Activated CD4-positive, alpha-beta T cell treated with anti-CD3 and anti-CD28 coated beads for 1 hour (primary cell): ENCODE results near the gene ARHGAP42.

Experiments used
- DNase-seq: peaks from one replicate; pipeline ENCODE4 v3.0.0-alpha.2; 2020

ARHGAP42 gene

GRCh38 chr11:100808904-100809491 lies 121.9 kb downstream of the ARHGAP42 start:
- DNase-seq: no peak

DNA sequence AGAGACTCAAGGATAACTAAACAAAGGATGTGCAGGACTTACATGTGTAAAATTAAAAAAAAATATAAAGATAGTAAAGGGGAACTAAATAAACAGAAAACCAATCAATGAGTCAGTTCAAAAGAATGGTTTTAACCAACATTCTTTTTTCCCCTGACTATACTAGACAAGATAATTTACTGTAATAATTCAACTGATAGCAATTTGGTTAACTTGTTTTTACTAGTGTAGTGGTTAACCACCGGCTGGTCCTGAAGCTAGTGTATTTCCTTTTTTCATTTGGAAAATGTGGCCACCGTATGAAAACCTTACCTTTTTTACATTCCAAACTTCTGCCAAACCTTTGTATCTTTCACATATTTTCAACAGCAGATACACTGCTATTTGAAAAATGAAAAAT lies 123.1 kb downstream of the ARHGAP42 start:
- no peak for DNase-seq

DNA sequence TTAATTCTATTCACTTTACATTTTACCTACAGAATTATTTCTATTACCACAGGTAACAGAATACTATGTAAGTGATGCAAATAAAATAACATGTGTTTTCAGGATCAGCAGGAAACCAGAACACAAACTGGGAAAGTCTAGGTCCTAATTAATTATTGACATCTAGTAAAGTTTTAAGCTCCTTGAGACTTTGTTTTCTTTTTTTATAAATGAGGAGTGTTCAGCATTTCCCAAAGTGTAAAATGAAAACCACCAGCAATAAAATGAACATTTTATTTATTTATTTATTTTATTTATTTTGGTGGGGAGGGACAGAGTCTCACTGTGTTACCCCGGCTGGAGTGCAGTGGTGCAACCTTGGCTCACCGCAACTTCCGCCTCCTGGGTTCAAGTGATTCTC lies 123.6 kb downstream of the ARHGAP42 start:
- no peak for DNase-seq

DNA sequence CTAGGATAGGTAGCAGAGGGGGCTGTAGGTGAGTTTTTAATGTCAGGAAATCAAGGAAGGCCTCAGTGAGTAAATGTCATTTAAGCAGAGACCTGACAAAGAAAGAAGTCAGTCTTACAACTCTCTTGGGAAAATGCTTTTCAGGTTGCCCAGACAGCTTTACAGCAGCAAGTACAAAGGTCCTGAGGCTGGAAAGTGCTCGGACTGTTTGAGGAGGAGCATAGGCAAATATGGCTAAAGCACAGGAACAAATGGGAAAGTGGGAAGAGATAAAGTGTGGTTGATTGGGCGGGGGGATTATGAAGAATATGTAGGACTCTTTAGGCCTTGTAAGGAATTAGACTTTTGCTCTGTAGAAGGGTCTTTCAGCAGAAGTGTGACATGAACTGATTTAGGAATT lies 125.4 kb downstream of the ARHGAP42 start:
- DNase-seq: no peak

- DNase-seq: no peak
These were observed 128.8 kb downstream of the ARHGAP42 start for GRCh38 chr11:100815787-100816330.

DNA sequence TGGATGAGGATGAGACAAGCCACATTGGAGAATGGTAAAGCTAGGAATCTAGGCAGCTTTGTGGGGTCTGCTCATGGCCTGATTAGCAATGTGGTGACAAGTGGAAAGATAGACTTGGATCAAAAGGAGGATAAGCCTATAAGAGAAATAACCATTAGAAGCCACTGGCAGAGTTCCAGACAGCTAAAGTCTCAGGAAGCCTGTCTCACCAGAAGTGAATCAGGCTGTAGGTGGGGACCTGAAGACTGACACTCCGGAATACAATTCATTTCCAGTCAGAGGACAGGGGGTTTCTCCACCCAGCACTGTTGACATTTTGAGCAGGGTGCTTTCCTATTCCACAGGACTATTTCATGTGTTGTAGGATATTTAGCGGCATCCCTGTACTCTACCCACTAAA lies 129.7 kb downstream of the ARHGAP42 start:
- DNase-seq: no peak

GRCh38 chr11:100817620-100818019 lies 130.5 kb downstream of the ARHGAP42 start:
- no peak for DNase-seq

- no peak for DNase-seq
These were observed 133.5 kb downstream of the ARHGAP42 start for GRCh38 chr11:100820621-100821020.

- DNase-seq: no peak
These were observed 134.1 kb downstream of the ARHGAP42 start for GRCh38 chr11:100821198-100821597.

DNA sequence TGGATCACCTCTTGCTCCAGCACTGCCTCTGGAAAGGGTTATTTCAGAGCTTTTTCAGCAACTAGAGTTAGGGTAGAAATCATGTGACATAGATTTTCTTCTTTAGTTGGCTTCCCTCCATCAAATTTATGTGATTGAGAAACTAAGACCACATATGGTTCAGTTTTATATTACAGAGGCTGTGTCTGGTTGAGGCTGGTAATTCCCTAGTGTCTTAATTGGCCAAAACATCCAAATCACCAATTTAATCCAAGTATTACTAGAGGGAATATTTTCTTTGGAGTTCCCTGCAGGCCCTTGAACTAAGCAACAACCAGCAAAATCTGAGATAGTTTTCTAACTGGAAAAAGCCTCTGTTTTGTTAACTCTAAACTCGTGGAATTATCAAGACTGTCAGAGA lies 136.3 kb downstream of the ARHGAP42 start:
- no peak for DNase-seq

- no peak for DNase-seq
These were observed 137.1 kb downstream of the ARHGAP42 start for GRCh38 chr11:100824041-100824809.

- DNase-seq: no peak
These were observed 138.5 kb downstream of the ARHGAP42 start for GRCh38 chr11:100825626-100826025.

- DNase-seq: no peak
These were observed 141.0 kb downstream of the ARHGAP42 start for GRCh38 chr11:100827934-100828661.

DNA sequence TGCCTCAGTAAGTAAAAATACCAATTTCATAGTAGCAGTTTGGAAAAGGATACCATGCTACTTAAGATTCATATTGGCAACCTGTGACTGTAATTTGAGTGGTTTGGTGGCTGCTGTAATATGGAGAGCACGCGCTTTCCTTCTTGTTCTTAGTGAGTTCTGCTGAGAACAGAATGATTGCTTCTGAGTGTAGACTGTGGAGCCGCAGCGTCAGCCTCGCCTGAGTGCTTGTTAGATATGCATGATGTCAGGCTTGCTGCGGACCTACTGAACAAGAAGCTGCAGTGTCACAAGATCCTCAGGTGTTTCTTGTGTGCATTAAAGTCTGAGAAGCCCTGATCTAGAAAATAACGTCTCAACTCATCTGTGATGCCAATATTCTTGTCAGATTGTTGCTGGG lies 143.2 kb downstream of the ARHGAP42 start:
- no peak for DNase-seq

- no peak for DNase-seq
These were observed 144.1 kb downstream of the ARHGAP42 start for GRCh38 chr11:100830978-100831732.

DNA sequence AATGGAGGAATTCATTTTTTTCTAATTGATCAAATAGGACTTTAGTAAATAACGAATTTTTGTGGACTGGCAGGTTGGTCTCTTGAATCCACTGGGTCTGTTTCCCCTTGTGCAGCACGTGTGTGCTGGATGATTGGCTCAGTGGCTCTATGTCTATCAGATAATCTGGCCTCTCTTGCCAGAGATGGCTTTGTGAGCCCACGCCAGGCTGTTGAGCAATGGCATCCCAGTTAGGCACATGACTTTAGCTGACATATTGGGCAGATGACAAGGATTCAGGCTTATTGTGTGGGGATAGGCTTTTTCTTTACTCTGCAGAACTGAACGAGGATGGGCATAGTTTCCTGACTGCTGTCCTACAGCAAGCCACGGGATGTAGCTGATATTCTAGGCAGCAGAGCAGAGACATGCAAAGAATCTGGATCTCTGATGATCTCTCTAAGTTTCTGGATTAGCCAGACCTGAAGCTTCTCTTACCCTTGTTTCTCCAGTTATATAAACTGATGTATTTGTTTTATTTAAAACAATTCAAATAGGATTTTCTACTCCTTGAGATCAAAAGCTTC lies 144.9 kb downstream of the ARHGAP42 start:
- no peak for DNase-seq

DNA sequence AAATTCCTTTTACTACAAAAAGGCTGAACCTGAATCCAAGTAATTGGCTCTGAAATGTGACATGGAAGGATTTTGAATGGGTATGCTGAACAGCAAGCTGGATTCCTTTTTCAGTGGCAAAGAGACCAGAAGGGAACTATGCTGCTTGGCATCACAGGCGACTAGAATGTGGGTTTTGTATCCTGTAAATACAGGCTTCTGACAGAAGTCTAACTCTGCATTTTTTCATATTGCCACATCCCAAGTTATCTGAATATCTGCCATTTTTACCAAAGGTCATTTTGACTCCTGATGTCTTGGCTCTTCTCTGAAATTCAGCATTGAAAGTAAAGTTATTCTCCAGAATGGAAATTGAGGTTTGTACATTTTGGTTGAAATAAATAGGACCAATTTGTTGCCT lies 145.7 kb downstream of the ARHGAP42 start:
- no peak for DNase-seq

DNA sequence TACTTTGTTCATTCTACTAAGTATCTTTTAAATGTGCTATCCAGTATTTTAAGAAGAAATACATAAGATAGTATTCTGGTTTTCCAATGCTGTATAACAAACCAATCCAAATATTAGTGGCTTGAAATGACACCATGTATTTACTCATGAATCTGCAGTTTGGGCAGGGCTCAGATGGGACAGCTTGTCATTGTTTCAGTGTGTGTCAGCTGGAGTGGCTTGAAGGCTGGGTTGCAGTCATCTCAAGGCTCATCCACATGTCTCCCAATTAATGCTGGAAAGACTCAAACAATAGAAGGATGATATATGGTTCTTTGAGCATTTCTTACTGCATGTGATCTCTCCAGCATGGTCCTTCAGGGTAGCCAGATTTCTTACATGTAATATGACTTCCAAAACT lies 146.2 kb downstream of the ARHGAP42 start:
- DNase-seq: no peak

DNA sequence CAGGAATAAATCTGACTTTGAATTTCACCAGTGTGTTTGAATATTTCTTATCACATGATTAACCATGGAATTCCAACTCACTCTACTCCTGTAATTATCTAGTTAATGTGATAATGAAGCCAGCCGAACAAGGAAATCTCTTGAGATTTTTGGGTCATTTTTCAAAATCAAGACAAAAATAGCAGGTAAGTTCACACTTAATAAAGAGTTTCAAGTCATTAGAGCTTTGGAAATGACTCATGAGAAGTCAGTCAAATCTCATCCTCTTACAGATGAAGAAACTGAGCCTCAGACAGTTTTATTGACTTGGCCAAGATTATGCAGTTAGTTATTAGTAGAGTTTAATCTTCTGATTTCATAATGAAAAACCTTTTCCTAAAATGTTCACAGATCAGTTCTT lies 148.8 kb downstream of the ARHGAP42 start:
- no peak for DNase-seq

DNA sequence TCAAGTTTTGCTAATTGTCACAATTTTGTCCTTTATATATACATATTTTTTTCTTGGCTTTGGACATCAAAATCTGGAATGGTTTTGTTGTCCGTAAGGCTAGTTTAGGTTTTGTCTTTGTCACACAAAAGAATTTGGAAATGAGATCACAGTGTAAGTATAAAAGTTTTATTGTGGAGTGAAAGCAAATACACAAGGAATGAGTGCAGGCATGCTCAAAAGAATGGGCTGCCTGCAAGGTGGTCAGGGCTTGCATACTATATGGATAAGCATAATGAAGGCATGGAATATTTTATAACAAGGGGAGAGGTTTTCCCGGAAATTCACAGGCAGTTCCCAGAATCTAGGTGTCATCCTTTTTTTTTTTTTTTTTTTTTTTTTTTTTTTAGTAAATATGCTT lies 150.2 kb downstream of the ARHGAP42 start:
- DNase-seq: no peak

DNA sequence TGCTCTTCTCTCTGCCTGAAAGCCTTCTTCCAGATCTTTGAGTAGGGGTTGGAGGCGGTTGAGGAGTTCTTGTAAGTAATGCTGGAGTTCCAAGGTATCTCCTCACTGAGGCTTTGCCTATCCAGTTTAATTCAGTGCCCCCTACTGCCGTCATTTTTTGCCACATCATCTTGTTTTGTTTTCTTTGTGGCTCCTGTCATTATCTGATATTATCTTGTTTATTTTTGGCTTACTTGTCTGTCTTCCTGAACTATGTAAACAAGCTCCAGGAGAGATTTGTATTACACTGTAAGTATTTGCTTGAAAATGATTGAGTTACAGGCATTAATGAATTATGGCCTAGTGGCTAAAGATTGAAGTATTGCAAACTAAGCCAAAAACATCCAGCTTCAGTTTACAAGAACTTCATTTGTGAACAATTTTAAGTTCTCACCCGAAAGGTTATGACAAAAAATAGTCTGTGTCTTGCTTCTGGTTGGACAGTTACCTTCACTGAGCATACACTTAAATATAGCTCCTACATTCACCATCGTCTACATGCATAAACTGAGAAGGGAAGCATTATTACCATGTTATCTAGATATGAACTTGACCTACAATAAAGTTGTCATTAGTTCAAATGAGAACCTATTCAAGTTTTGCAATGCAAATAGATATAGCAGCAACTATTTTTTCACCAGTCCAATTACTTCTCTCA lies 154.8 kb downstream of the ARHGAP42 start:
- no peak for DNase-seq

- no peak for DNase-seq
These were observed 160.7 kb downstream of the ARHGAP42 start for GRCh38 chr11:100847696-100848216.
